GM18868 (cell line): ENCODE data around the gene CENPT.

Experiments used
- ATAC-seq: cut with Tn5 transposase; IDR thresholded peaks from one replicate; pipeline ENCODE4 v1.9.1; 2021; ENCODE audit warnings: mild to moderate bottlenecking, moderate library complexity; ENCODE audit not compliant: unreplicated experiment

CENPT gene

GRCh38 chr16:67847064-67847861 is at the start of gene CENPT:
TSS of gene CENPT (minus strand) at chr16:67847693. CDS start at chr16:67833859, 13,834 bp downstream.
- peak; percentile 39 for ATAC-seq

DNA sequence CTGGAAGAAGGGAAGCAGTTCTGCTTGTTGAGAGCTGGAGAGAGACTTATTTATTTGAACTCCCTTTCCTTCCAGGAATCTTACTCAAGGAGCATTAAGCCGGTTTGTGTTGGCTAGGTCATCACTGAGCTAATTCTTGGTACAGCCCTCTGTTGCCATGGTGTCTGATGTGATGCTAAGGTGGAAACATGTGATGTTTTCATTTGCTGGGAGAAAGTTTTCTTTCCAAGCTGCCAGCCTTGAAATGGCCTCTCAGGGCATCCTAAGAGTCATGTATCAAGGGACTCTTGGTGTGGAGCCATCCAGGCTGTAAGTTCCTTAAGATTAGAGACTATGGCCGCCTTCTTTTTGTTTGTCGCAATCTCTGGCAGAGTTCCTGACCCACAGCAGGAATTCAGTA is 49.7 kb upstream of the CENPT start:
- ATAC-seq, result no peak

DNA sequence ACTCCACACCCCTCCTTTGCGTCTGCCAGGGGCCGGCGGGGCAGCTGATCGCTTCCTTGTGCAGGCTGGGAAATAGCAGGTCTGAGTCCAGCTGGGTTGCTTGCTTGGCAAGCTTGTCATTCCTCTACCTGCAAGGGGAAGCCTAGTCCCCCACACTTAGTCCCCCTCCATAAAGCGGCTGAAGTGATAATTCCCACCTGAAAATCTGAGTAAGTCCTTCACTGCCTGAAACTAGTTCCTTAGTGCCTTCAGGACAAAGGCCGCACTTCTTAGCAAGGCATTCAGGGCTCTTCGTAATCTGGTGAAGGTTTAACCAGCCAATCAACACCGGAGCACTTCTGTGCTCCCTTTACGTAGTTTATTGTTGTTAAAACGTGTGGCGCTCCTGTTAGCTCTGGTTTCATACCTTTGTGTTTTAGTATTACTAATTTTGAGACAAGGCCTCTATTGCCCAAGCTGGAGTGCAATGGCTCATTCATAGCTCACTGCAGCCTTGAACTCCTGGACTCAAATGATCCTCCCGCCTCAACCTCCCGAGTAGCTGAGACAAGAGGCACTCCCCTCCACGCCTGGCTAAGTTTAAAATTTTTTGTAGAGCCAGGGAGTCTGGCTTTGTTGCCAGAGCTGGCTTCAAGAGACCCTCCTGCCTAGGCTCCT is 46.4 kb upstream of the CENPT start:
- ATAC-seq, result no peak

DNA sequence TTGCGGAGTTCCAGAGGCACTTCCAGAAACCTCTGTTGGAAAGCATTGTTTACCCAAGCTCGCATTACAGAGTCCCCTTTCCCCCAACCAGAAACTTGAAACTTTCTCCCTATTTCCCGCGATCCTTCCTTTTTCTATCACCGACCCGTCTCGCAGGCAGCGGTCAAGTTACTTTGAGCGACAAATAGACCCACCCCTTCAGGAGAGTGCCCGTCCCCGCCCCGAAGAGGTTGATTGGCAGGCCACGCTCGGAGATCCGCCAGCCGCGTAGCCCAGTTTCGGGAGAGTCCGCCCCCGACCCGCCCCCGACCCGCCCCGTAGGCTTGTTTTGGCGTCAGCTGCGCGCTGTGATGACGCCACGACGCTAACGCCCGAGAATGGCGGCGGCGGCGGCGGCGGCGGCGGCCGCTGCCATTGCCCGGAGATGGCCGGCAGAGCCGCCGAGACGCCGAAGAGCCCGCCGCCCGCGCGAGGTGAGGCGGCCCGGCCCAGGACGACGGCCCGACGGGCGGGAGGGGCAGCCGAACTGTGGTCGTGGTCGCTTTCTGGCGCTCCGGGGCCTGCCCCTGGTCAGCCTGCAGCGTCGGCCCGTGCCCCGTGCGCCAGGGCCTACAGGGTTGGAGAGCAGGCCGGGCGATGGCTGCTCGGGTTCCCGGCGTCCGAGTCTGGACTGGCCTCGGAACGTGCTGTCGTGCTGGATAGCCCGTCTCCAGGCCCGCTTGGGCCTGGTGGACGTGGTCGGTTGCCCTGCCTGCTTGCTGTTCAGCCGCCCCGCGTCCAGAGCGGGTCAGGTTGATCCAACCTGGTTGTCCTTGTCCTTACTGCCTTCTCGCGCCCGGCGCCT is 45.6 kb upstream of the CENPT start, which contains the start of gene PSKH1:
TSS of gene PSKH1 (plus strand) at position 356 of the 844 bp plus-strand sequence. CDS start 15,496 bp downstream, outside the sequence.
- peak; percentile 95 for ATAC-seq

- ATAC-seq, result no peak
Observed at GRCh38 chr16:67892375-67892774, 44.9 kb upstream of the CENPT start.

DNA sequence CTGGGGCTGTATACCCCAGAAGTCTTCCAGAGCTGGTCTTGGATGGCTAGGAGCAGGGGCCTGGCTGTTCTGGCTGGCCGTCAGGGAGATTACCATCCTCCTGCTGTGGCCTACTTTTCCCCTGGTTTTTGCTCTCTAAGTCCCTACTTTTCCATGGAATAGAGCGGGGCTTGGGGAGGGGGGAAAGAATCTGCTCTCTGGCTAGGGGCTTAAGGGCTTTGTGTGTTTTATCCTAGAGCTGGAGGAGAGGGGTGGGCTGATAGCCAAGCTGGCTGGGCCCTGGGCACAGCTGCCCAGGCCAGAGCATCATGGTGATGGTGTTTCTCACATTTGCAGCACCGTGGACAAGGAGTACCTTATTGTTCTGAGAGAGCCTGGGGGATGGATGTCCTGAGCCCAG is 40.8 kb upstream of the CENPT start:
- no peak for ATAC-seq

DNA sequence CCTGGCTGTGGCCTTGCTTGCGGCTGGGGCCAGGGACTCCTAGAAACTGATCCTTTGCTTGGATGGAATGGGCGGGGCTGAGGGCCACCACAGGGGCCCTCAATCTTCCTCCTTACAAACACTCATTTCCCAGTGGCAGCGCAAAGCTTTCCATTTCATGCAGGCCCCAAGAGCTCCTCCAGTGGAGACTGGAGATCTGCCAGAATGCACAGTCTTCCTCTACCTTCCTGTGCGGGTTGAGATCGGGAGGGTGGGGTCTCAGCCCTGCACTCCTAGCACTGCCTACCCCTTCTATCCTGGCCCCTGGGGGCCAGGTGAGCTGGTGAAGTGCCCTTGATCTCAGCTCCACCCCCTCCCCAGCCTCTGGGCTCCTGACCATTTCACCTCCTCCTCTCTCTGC is 38.9 kb upstream of the CENPT start:
- no peak for ATAC-seq

DNA sequence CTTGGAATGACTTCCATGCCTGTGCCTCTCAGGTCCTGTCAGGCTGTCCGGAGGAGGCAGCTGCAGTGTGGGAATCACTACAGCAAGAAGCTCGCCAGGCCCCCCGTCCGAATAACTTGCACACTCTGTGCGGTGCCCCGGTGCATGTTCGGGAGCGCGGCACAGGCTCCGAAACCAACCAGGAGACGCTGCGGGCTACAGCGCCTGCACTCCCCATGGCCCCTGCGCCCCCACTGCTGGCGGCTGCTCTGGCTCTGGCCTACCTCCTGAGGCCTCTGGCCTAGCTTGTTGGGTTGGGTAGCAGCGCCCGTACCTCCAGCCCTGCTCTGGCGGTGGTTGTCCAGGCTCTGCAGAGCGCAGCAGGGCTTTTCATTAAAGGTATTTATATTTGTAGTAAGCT is 38.5 kb upstream of the CENPT start:
- no peak for ATAC-seq

DNA sequence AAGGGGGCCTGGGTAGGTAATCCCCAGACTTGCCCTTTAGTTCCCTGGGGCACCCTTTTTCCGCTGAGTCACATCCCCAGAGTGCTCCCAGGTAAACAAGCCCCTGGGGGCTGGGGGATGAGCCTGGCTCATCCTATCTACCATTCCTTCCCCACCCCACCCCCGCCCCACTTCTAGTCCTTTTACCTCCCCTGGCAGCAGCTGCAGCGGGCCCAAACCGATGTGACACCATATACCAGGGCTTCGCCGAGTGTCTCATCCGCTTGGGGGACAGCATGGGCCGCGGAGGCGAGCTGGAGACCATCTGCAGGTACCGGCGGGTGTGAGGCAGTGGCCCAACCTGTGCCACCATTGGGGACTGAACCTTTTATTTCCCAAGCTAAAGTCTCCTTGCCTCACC is 38.1 kb upstream of the CENPT start:
- ATAC-seq, result no peak

- ATAC-seq, result no peak
Observed at GRCh38 chr16:67884684-67885083, 37.2 kb upstream of the CENPT start, which contains the start of gene NRN1L. TSS of gene NRN1L (plus strand) at chr16:67884885. CDS start at chr16:67884904, 19 bp downstream.

- no peak for ATAC-seq
Observed at GRCh38 chr16:67883872-67884261, 36.4 kb upstream of the CENPT start.

DNA sequence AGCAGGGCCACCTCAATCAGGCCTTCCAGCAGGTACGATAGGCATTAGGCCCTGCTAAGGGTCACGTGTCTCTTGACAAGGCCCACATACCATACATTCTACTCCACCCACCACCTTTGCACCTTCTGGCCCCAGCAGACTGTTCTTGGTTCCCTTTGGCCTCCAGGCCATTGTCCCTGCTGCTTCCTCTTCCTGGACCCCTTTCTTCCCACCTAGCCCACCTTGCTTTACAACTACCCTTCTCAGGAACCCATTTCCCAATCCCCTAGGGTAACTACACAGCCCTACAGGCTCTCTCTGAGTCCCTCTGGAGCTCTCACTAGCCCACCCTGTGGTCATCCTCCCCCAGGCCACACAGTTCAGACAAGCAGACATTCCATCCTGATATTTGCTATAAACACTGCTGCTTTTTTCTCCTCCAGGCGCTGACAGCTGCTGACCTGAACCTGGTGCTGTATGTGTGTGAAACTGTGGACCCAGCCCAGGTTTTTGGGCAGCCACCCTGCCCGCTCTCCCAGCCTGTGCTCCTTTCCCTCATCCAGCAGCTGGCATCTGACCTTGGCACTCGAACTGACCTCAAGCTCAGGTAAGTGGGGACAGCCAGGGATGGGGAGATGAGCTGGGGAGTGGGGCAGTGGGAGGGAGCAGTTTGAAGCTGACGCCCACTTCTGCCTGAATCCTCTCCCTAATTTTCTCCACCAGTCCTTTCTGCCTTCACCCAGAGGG is 35.8 kb upstream of the CENPT start:
- ATAC-seq, result no peak

DNA sequence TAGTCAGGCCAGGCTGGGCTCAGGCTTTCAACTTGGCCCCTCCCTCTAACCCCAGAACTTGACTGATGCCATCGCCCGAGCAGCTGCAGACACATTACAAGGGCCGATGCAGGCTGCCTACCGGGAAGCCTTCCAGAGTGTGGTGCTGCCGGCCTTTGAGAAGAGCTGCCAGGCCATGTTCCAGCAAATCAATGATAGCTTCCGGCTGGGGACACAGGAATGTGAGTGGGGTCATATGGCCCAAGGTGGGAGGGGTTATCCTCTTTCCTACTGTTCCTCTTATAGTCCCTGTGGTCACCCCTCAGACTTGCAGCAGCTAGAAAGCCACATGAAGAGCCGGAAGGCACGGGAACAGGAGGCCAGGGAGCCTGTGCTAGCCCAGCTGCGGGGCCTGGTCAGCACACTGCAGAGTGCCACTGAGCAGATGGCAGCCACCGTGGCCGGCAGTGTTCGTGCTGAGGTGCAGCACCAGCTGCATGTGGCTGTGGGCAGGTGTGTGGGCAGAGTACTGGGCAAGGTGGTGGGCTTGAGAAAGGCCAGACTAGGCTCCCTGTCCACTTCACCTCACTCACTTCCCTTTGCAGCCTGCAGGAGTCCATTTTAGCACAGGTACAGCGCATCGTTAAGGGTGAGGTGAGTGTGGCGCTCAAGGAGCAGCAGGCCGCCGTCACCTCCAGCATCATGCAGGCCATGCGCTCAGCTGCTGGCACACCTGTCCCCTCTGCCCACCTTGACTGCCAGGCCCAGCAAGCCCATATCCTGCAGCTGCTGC is 35.1 kb upstream of the CENPT start:
- no peak for ATAC-seq

GRCh38 chr16:67881621-67882161 is 34.2 kb upstream of the CENPT start:
- ATAC-seq, result no peak

GRCh38 chr16:67880584-67880983 is 33.1 kb upstream of the CENPT start:
- ATAC-seq, result no peak

DNA sequence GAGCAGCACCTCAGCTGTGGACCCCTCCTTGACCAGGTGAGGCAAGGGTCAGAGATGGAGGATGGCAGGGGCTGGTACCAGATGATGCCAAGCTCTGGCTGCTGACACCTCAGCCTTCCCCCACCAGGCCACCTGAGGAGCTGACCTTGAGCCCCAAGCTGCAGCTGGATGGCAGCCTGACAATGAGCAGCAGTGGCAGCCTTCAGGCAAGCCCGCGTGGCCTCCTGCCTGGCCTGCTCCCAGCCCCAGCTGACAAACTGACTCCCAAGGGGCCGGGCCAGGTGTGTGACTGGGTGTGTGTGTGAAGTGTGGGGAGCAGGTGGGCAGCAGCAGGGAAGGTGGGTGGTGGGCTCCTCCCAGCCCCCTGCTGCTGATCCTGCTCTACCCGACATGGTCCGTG is 32.4 kb upstream of the CENPT start:
- no peak for ATAC-seq

DNA sequence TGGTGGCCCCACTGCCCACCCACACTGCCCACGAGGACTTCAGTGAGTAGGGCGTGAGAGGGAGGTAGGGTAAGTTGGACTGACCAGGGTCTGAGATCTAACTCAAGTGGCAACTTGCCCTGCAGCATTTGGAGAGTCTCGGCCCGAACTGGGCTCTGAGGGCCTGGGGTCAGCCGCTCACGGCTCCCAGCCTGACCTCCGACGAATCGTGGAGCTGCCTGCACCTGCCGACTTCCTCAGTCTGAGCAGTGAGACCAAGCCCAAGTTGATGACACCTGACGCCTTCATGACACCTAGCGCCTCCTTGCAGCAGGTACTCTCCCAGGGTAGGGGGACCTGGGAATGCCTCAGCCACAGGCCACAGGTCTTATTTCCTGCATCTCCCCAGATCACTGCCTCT is 32.0 kb upstream of the CENPT start:
- ATAC-seq, result no peak

- no peak for ATAC-seq
Observed at GRCh38 chr16:67878846-67879245, 31.4 kb upstream of the CENPT start.

DNA sequence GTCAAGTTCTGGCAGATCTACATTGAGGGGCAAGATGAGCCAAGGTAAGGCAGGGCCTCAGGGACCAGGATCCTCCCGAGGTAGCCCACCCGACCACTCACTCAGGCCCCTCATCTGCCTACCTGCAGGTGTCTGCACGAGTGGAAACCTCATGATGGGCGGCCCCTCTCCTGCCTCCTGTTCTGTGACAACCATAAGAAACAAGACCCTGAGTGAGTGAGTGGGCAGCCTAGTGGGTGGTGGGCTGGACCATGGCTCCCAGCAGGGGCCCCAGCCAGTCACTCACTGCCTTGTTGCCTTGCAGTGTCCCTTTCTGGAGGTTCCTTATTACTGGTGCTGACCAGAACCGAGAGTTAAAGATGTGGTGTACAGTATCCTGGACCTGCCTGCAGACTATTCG is 30.7 kb upstream of the CENPT start:
- ATAC-seq, result no peak

DNA sequence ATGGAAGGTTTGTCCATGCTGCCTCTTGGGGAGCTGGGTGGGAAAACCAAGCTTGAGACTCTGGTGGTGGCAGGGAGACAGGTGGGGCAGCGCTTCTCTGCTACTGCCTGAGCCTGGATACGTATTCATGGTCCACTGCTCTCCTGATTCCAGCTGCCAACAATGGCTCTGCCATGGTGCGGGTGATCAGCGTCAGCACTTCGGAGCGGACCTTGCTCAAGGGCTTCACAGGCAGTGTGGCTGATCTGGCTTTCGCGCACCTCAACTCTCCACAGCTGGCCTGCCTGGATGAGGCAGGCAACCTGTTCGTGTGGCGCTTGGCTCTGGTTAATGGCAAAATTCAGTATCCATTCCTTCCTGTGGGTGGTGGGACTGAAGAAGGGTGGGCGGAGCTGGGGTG is 29.6 kb upstream of the CENPT start:
- no peak for ATAC-seq
